Stimulated activated CD4-positive, alpha-beta T cell treated with anti-CD3 and anti-CD28 coated beads, Interleukin-2, amount 100 ng/mL, for 24 hours (primary cell): ENCODE measurements around the gene SCTR.
"Not testable (repeated sequence)": the region's sequence is repeated elsewhere in the genome, so short reads cannot be mapped to it uniquely, and the experiment has no call there.

ENCODE experiments used
- DNase-seq, 2 donors: peaks; one replicate each; pipeline ENCODE4 v3.0.0-alpha.2; 2020

Gene SCTR

GRCh38 chr2:119426396-119426675 is 97.9 kb downstream of the SCTR start:
- DNase-seq, result no peak

GRCh38 chr2:119425620-119426395 is 98.5 kb downstream of the SCTR start:
- DNase-seq, result no peak

GRCh38 chr2:119425119-119425405 is 99.2 kb downstream of the SCTR start:
- DNase-seq, result no peak

DNA sequence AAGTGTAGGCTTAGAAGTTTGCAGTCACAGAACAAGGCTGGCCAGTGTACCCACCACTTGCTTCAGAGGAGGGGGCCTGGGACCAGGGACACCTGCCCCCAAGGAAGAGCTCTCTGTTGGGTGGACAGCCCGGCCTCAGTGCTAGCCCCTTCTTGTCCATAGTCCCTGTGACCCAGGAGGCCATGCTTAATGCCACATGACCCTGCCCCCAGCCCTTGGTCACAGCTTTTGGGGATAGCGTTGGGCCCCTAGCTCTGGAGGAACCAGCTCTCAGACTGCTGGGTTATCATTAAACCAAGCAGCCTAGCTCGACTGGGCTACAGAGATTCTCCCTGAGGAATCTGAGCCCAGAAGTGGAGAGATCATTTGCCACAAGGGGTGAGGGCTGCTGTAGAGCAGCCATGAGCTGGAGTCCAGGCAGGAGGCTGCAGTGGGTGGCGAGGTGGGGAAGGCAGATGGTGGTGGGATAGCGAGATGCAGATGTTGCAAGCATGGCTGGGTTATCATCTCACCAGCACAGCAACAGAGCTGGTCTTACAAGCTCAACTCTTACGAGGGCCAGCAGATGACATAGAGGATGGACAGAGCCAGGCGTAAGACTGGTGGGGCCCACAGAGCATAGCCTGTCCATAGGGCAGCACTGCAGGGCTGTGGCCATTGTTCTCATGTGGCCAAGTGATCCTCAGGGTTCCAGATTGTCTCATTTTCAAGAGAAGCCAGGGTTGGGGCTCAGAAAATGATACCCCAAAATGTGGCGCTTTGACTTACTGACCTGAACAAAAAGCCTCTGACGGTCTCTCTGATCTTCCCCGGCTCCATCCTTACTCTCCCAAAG is 99.8 kb downstream of the SCTR start:
- DNase-seq, result no peak

DNA sequence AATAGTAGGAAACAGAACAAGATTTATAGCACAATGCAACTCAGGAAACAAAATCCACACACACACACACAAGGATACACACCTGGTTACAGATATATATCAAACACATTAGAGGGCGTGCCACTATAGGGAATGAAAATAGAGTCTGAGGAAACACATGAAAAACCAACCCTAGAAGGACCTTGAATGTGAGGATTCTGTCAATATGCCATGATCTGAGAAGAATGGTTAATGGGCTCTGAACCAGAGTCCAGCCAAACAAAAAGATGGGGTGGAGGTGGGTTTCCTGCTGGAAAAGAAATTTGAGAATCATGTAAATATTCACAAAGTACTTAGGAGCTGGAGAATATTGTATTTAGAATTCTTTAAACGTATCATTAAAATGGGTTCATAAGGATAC is 100.5 kb downstream of the SCTR start:
- DNase-seq, result no peak

- no peak for DNase-seq
Measured at GRCh38 chr2:119423108-119423444, 101.2 kb downstream of the SCTR start.

DNA sequence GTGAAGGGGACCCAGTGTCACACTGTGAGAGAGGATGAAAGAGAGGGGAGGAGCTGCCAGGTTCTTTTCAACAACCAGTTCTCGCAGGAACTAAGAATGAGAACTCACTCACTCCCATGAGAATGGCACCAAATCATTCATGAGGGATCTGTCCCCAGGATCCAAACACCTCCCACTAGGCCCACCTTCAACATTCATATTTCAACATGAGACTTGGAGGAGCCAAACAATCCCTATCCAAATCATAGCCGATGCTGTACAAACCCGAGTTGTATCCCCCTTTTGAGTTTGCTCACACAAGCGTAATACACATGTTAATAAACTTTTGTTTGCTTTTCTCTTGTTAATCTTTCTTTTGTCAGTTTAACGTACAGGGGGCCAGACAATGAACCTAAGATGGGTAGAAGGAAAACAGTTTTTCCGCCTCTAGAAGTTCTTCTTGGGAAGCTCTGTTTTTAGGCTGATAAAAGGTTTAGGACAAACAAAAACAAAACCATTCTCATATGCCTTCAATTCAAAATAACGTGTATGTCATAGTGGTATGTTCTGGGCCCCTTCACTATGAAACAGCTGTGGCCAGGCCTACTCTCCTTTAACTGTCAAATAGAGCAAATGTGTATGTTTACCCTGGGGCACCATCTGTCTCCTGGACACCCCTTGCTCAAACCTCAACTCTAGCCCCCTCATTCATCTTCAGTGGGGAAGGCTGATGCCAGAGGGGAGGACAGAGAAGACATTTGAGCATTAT is 101.7 kb downstream of the SCTR start:
- no peak for DNase-seq

GRCh38 chr2:119421741-119422140 is 102.5 kb downstream of the SCTR start:
- DNase-seq, result no peak

GRCh38 chr2:119421304-119421703 is 103.0 kb downstream of the SCTR start:
- DNase-seq, result no peak

DNA sequence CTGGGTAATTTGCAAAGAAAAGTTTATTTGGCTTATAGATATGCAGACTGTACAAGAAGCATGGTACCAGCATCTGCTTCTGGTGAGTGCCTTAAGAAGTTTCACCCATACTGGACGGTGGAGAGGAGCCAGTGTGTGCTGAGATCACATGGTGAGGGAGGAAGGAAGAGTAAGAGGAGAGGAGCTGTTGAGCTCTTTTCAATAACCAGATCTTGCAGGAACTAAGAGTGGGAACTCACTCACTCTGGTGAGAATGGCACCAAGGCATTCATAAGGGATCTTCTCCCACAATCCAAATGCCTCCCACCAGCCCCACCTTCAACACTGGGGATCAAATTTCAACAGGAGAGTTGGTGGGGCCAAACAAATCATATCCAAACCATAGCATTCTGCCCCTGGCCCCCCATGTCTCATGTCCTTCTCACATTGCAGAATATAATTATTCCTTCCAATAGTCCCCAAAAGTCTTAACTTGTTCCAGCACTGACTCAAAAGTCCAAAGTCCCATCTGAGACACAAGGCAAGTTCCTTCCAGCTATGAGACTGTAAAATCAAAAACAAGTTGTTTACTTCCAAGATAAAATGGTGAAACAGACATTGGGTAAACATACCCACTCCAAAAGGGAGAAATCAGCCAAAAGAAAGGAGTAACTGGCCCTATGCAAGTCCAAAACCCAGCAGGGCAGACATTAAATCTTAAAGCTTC is 104.3 kb downstream of the SCTR start:
- no peak for DNase-seq

DNA sequence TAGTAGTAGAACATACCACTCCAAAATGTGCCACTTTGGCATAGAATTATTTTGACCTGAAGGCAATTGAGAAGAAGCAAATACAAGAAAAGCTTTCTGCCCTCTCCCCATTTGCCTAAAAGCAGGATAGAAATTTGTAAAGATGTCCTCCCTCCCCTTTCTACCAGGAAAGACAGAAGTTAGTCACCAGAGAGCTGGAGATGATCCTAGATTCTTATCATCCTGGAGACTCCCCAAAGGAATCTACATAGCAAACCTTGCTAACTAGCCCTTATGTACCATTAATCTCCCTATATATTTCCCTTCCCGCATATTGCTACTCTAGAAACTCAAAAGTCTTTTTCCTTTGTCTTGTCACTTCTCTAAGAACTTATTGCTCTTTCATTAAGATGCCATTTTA is 105.2 kb downstream of the SCTR start:
- DNase-seq, result no peak

DNA sequence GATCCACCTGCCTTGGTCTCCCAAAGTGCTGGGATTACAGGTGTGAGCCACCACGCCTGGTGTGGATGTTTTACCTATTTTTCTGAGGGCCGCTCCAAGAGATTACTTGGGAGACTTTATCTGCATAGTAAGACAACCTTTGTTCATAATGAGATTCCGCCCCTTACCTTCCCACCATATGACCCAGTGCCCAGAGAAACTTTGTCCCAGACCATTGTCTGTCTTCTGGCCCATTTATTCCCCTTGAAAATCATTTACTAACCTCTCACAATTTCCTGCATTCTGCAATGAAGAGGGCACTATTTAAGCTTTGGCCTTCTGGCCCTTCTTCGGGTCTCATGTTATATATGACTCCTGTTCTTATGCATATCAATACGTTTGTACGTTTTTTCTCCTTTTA is 106.4 kb downstream of the SCTR start:
- no peak for DNase-seq

- DNase-seq, result no peak
Measured at GRCh38 chr2:119416299-119416923, 107.9 kb downstream of the SCTR start.

- DNase-seq, result no peak
Measured at GRCh38 chr2:119415630-119416029, 108.7 kb downstream of the SCTR start.

DNA sequence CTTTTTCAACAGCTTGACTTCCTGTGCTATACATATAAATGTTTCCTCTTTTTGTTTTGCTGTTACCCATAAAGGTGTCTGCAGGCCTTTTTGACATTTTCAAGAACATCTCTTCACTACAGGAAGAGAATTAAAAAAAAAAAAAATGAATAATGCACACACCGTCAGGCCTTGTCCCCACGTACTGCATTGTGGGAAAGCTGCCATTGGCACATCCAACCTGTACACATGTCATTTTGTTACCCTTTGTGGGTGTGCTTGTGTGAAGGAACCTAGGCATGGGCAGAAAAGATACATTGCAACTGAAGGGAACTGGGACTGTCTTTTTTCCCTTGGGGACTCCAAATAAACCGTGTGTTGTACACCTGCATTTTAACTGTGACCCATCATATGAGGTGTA is 109.4 kb downstream of the SCTR start:
- no peak for DNase-seq

DNA sequence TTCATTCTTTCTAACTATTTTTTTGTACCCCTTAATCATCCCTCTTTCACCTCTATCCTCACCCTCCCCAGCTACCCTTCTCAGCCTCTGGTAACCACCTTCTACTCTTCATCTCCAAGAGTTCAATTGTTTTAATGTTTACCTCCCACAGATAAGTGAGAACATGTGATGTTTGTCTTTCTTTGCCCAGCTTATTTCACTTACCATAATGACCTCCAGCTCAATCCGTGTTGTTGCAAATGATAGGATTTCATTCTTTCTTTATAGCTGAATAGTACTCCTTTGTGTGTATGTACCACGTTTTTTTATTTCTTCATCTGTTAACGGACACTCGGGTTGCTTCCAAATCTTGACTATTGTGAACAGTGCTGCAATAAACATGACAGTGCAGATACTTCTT is 114.8 kb downstream of the SCTR start:
- DNase-seq, result no peak

DNA sequence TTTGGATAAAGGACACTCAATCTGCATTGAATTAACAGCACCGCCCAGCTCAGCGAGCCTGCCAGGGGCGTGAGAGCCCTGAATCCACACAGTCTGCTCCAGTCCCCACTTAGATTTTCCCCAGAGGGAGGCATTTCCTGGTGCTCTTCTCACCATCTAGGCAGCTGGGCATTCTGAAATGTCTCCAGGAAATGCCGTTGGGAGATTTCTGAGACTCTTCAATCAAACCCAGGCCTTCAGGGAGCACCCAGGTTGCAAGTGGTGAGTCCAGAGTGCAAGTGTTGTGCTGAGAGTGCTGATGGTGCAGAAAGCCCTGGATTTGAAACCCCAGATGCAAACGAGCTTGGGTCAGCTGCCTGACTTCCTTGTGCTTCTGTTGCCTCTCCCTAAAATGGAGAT is 116.1 kb downstream of the SCTR start:
- no peak for DNase-seq

- DNase-seq, result peak; percentile 15 to 28
Measured at GRCh38 chr2:119407430-119408220, 116.7 kb downstream of the SCTR start.

DNA sequence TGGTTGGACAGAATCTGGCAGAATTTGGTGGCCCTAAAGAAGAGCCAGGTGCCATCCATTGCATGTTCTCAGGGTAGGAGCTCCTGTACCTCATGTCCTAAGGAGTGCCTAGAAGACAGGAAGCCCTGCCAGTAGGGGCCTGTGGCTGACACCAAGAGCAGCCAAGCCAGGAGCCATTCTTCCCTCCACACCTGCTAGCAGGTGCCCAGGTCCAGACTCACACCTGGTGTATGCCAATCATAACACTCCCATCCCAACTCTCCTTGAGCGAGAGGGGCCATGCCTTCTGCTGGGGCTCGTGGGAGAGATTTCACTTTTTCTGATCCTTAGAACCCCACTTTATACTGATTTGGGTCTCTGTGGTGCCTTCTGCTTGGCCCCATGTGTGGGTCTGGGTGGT is 119.1 kb downstream of the SCTR start:
- no peak for DNase-seq

GRCh38 chr2:119403618-119404017 is 120.7 kb downstream of the SCTR start:
- DNase-seq, result not testable (repeated sequence)

GRCh38 chr2:119402645-119403560 is 121.4 kb downstream of the SCTR start:
- DNase-seq, result no peak
